IMR-90 (cell line): Measurements from ENCODE around the gene CBFA2T3. TPM values are rescaled to one million over a fixed set of nuclear protein-coding genes. Genes with fewer than 3 reads are reported as not detected.

Experiments
- ATAC-seq: fragments of 200-7000 bp; cut with Tn5 transposase; 2 replicates; pipeline ENCODE4 v1.9.1; 2020; ENCODE audit warnings: low read depth, mild to moderate bottlenecking, moderate library complexity
- BruUV-seq: library from RNA; stranded (reverse); fragments of 400-500 nt; replicated peaks from 2 replicates; lab custom pipeline; 2021; lab: Mats Ljungman, UMichigan
- CTCF ChIA-PET: fragments of 300-600 bp; formaldehyde crosslinking; extraction: SDS; loops from one replicate; lab custom pipeline; 2021; ENCODE audit warnings: antibody characterized with exemption; lab: Yijun Ruan, JAX
- POLR2A ChIA-PET: fragments of 300-600 bp; sonication (Branson Sonifier 250); formaldehyde crosslinking; loops from one replicate; lab custom pipeline; 2022; ENCODE audit warnings: antibody characterized with exemption; ENCODE audit not compliant: unreplicated experiment; lab: Charles Lee
- DNase-seq: peaks from one replicate; pipeline ENCODE4 v3.0.0; 2013
- H2AFZ ChIP-seq: replicated peaks from 2 replicates; pipeline ENCODE3; 2013; ENCODE audit warnings: low read length, mild to moderate bottlenecking; ENCODE audit not compliant: poor library complexity
- H2AK5ac ChIP-seq: 2 replicates; pipeline ENCODE4 v1.6.1; 2013; ENCODE audit warnings: low read depth, low read length, inconsistent platforms
- H2AK9ac ChIP-seq: replicated peaks from 2 replicates; pipeline ENCODE3; 2013; ENCODE audit warnings: mild to moderate bottlenecking, low read depth, low read length, moderate library complexity; ENCODE audit not compliant: poor library complexity
- H2BK120ac ChIP-seq: 2 replicates; pipeline ENCODE4 v1.6.1; 2013; ENCODE audit warnings: low read depth, low read length, inconsistent platforms
- H2BK15ac ChIP-seq: 3 replicates; pipeline ENCODE4 v1.6.1; 2013; ENCODE audit warnings: low read depth, low read length, inconsistent platforms
- H2BK20ac ChIP-seq: 2 replicates; pipeline ENCODE4 v1.6.1; 2013; ENCODE audit warnings: low read depth, mild to moderate bottlenecking, inconsistent platforms, low read length, moderate library complexity
- H2BK5ac ChIP-seq: 2 replicates; pipeline ENCODE4 v1.6.1; 2013; ENCODE audit warnings: mild to moderate bottlenecking, low read depth, low read length, inconsistent platforms; ENCODE audit not compliant: poor library complexity, severe bottlenecking
- H3K14ac ChIP-seq: replicated peaks from 2 replicates; pipeline ENCODE4 v1.6.1; 2013; ENCODE audit warnings: low read depth, low read length, inconsistent platforms
- H3K18ac ChIP-seq: 2 replicates; pipeline ENCODE4 v1.6.1; 2013; ENCODE audit warnings: low read depth, low read length, control low read depth
- H3K23ac ChIP-seq: 2 replicates; pipeline ENCODE4 v1.6.1; 2013; ENCODE audit warnings: low read depth, low read length, inconsistent platforms
- H3K27ac ChIP-seq: 2 replicates; pipeline ENCODE4 v1.5.1; 2013; ENCODE audit warnings: mild to moderate bottlenecking, control low read depth, low read length; ENCODE audit not compliant: insufficient read depth
- H3K27me3 ChIP-seq: 2 replicates; pipeline ENCODE4 v1.6.1; 2013; ENCODE audit warnings: low read length; ENCODE audit not compliant: control insufficient read depth, insufficient read depth
- H3K36me3 ChIP-seq: 2 replicates; pipeline ENCODE4 v1.6.1; 2013; ENCODE audit warnings: low read length, mixed read lengths; ENCODE audit not compliant: control insufficient read depth, insufficient read depth
- H3K4ac ChIP-seq: 2 replicates; pipeline ENCODE4 v1.6.1; 2013; ENCODE audit warnings: low read depth, low read length, inconsistent platforms
- H3K4me1 ChIP-seq: 2 replicates; pipeline ENCODE4 v1.6.1; 2013; ENCODE audit warnings: low read length, mixed read lengths; ENCODE audit not compliant: control insufficient read depth, insufficient read depth
- H3K4me2 ChIP-seq: 2 replicates; pipeline ENCODE4 v1.6.1; 2013; ENCODE audit warnings: low read depth, mild to moderate bottlenecking, control low read depth, low read length, moderate library complexity
- H3K4me3 ChIP-seq: 2 replicates; pipeline ENCODE4 v1.5.1; 2013; ENCODE audit warnings: low read depth, mild to moderate bottlenecking, control low read depth, low read length, moderate library complexity; ENCODE audit not compliant: insufficient read depth
- H3K56ac ChIP-seq: 2 replicates; pipeline ENCODE4 v1.6.1; 2013; ENCODE audit warnings: low read length, inconsistent platforms; ENCODE audit not compliant: insufficient read depth; ENCODE audit errors: extremely low read depth
- H3K79me1 ChIP-seq, 2 experiments: 2 replicates each; pipeline ENCODE4 v1.6.1; 2013; ENCODE audit warnings: low read length in 2 of 2, inconsistent platforms in 1 of 2, low read depth in 1 of 2
- H3K9ac ChIP-seq: 2 replicates; pipeline ENCODE4 v1.6.1; 2013; ENCODE audit warnings: low read depth, low read length, control low read depth
- H3K9me1 ChIP-seq: 2 replicates; pipeline ENCODE4 v1.6.1; 2013; ENCODE audit warnings: low read length, inconsistent platforms; ENCODE audit not compliant: insufficient read depth
- H3K9me3 ChIP-seq: 2 replicates; pipeline ENCODE4 v1.6.1; 2013; ENCODE audit warnings: low read length; ENCODE audit not compliant: control insufficient read depth, insufficient read depth
- H4K20me1 ChIP-seq: 2 replicates; pipeline ENCODE4 v1.6.1; 2013; ENCODE audit warnings: low read length, inconsistent platforms; ENCODE audit not compliant: insufficient read depth
- H4K5ac ChIP-seq: 2 replicates; pipeline ENCODE4 v1.6.1; 2013; ENCODE audit warnings: mild to moderate bottlenecking, low read depth, low read length, control low read depth
- H4K8ac ChIP-seq, 2 experiments: 2 replicates each; pipeline ENCODE4 v1.6.1; 2013; ENCODE audit warnings: low read depth in 2 of 2, low read length in 2 of 2, control low read depth in 1 of 2, inconsistent platforms in 1 of 2
- H4K91ac ChIP-seq: 2 replicates; pipeline ENCODE4 v1.6.1; 2013; ENCODE audit warnings: low read depth, low read length, inconsistent platforms; ENCODE audit not compliant: insufficient read depth
- BHLHE40 ChIP-seq: fragments of 150-350 bp; IDR thresholded peaks from 2 replicates; pipeline ENCODE4 v1.6.1; 2016; ENCODE audit warnings: mild to moderate bottlenecking, low read depth, low read length
- CEBPB ChIP-seq: IDR thresholded peaks from 2 replicates; pipeline ENCODE4 v1.6.1; 2012; ENCODE audit warnings: low read depth, low read length, improper control_type of control experiment
- CHD1 ChIP-seq: IDR thresholded peaks from 2 replicates; pipeline ENCODE4 v1.6.1; 2012; ENCODE audit warnings: low read depth, low read length, improper control_type of control experiment
- ELK1 ChIP-seq: fragments of 150-350 bp; IDR thresholded peaks from 2 replicates; pipeline ENCODE4 v1.6.1; 2016; ENCODE audit warnings: low read depth, mild to moderate bottlenecking, low read length, moderate library complexity, borderline replicate concordance
- FOS ChIP-seq: fragments of 150-350 bp; IDR thresholded peaks from 2 replicates; pipeline ENCODE4 v1.6.1; 2016; ENCODE audit warnings: low read depth, low read length
- MAFK ChIP-seq: IDR thresholded peaks from 2 replicates; pipeline ENCODE4 v1.6.1; 2012; ENCODE audit warnings: low read depth, low read length, improper control_type of control experiment
- MAZ ChIP-seq: IDR thresholded peaks from 2 replicates; pipeline ENCODE4 v1.6.1; 2012; ENCODE audit warnings: low read depth, mild to moderate bottlenecking, low read length, improper control_type of control experiment, moderate library complexity, borderline replicate concordance
- MXI1 ChIP-seq: IDR thresholded peaks from 2 replicates; pipeline ENCODE4 v1.6.1; 2012; ENCODE audit warnings: low read depth, mild to moderate bottlenecking, low read length, moderate library complexity, borderline replicate concordance
- NFE2L2 ChIP-seq: fragments of 150-350 bp; IDR thresholded peaks from 2 replicates; pipeline ENCODE4 v1.6.1; 2016; ENCODE audit warnings: low read depth, mild to moderate bottlenecking, low read length
- POLR2A ChIP-seq: IDR thresholded peaks from 2 replicates; pipeline ENCODE4 v1.6.1; 2012; ENCODE audit warnings: mild to moderate bottlenecking, low read depth, low read length
- RAD21 ChIP-seq: IDR thresholded peaks from 2 replicates; pipeline ENCODE4 v1.6.1; 2012; ENCODE audit warnings: low read length, improper control_type of control experiment
- RCOR1 ChIP-seq: IDR thresholded peaks from 2 replicates; pipeline ENCODE4 v1.6.1; 2012; ENCODE audit warnings: mild to moderate bottlenecking, low read length, improper control_type of control experiment; ENCODE audit not compliant: insufficient replicate concordance
- RFX5 ChIP-seq: IDR thresholded peaks from 2 replicates; pipeline ENCODE4 v1.8.0; 2012; ENCODE audit warnings: low read depth, mild to moderate bottlenecking, low read length, moderate library complexity
- SMC3 ChIP-seq: fragments of 150-350 bp; IDR thresholded peaks from 2 replicates; pipeline ENCODE4 v1.6.1; 2016; ENCODE audit warnings: low read depth, mild to moderate bottlenecking, antibody characterized with exemption, low read length, moderate library complexity
- WGBS, 2 experiments: methylation state at CpG; one replicate each; pipeline versions ENCODE4 v1.1.5 to v1.1.7; 2013; ENCODE audit warnings: missing lambda C conversion rate in 2 of 2; ENCODE audit not compliant: insufficient read length in 1 of 2; ENCODE audit errors: extremely low coverage in 2 of 2; 5-methylcytosine and 5-hydroxymethylcytosine counted together
- dilution Hi-C: fragments of 300-500 bp; cut with HindIII; formaldehyde crosslinking; loops from one replicate; pipeline ENCODE4 v1.14.3; 2018; ENCODE audit warnings: low sequenced_read_pairs; ENCODE audit not compliant: unreplicated experiment
- in situ Hi-C: fragments of 300-500 bp; cut with MboI; formaldehyde crosslinking; loops from 3 replicates; pipeline ENCODE4 v1.14.3; 2019; ENCODE audit warnings: low sequenced_read_pairs, inconsistent platforms, mixed read lengths
- intact Hi-C: fragments of 100-400 bp; cut with micrococcal nuclease; formaldehyde crosslinking; loops from 2 replicates; pipeline ENCODE4 v1.10.0; 2022
- polyA plus RNA-seq, 3 experiments: library from polyadenylated mRNA; depleted of rRNA; stranded (reverse); fragments of >200 nt; gene quantifications; 2 replicates each; pipeline ENCODE4 v1.2.3, GENCODE V29; 2012; ENCODE audit warnings: low replicate concordance in 1 of 3
- total RNA-seq: library from RNA; depleted of rRNA; stranded (reverse); fragments of >200 nt; gene quantifications from 2 replicates; pipeline ENCODE4 v1.2.3, GENCODE V29; 2012
- TF ChIP-seq, protein P1 (sequence below): fragments of 150-350 bp; IDR thresholded peaks from 2 replicates; pipeline ENCODE4 v1.6.1; 2017; ENCODE audit warnings: mild to moderate bottlenecking, antibody characterized with exemption, low read length, low read depth

Gene CBFA2T3
- total and polyA plus RNA-seq, 2 of the 4 experiments (the other 2 are of a cell fraction) = not detected

DNA sequence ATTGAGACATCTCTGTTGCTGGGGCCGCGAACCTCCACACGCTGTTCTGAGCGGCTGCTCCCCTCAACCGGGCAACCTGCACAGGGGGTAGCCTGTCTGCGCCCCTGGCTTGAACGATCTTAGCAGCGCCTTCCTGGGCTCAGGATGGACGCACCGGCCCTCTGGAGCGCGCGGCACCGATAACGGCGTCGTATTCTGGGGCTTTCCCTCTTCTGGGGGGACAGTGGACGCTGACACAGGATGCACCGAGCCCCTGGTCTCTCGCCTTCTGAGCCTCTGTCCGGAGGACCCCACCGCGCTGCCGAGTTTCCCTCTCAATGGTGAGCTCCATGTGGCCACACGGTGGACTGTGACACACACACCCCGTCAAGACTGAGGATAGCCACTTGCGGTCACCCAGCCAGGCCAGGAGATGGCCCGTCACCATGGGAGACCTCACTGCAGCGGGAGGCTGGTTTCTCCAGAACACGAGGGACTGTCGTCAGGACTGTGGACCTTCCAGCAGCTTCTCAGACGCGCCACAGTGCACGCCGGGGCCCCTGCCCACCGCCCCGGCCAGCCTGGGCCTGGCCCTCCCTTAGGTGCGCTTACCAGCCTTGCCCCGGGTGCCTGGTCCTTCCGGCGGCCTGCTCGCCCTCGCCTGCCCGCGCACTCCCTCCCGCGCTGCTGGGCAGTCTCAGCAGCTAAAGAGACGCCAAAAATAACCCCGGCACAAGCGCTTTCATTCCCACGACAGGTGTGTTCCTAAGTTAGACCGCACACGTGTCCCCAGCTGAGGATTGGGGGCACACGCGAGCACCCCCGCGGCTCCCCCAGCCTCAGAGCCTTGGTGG, 80.6 kb downstream of the CBFA2T3 start:
- no peak overlapping the region for H2BK5ac ChIP-seq
- H3K27me3 ChIP-seq = peaks cover 19% of the 10 kb centered on the region; the same call in 1 of the 2 replicates
- no peak overlapping the region for H2AK9ac ChIP-seq
- no peak overlapping the region for H3K18ac ChIP-seq
- no peak overlapping the region for H2BK20ac ChIP-seq
- in situ Hi-C loops = no loop called here
- no peak overlapping the region for H3K9ac ChIP-seq
- H3K4ac ChIP-seq = no peak overlapping the region
- no peaks in the 10 kb centered on the region for H3K9me3 ChIP-seq
- intact Hi-C loops = no loop called here
- no peak overlapping the region for H3K23ac ChIP-seq
- H3K9me1 ChIP-seq = no peaks in the 10 kb centered on the region
- no peak overlapping the region for H3K56ac ChIP-seq
- H3K4me1 ChIP-seq = no peaks in the 10 kb centered on the region
- no peaks in the 10 kb centered on the region for H3K79me1 ChIP-seq
- 84% methylated on average over 47 of the region's 57 CpGs; no CpG with 5 or more reads in 1 of the 2 experiments for WGBS, 2 experiments
- H3K4me2 ChIP-seq = no peak overlapping the region
- H2BK120ac ChIP-seq = no peak overlapping the region
- no peak overlapping the region for H4K91ac ChIP-seq
- no peaks in the 10 kb centered on the region for H3K36me3 ChIP-seq
- H2AFZ ChIP-seq = no peak overlapping the region
- no peak overlapping the region for H2AK5ac ChIP-seq
- ATAC-seq (no peak), DNase-seq (no peak)
- no peaks in the 10 kb centered on the region for H4K20me1 ChIP-seq
- CTCF ChIA-PET = no interaction called here
- H2BK15ac ChIP-seq = no peak overlapping the region
- no TSS peak for BruUV-seq
- H3K14ac ChIP-seq = no peak overlapping the region
- no peak overlapping the region for H3K4me3 ChIP-seq
- no peak overlapping the region for H4K8ac ChIP-seq
- H4K5ac ChIP-seq = no peak overlapping the region
- dilution Hi-C loops = no loop called here
- no peak overlapping the region for H3K27ac ChIP-seq
- POLR2A ChIA-PET = no interaction called here
- TF ChIP-seq ELK1 (no peak), POLR2A (no peak), FOS (no peak), RCOR1 (no peak), SMC3 (no peak), MAFK (no peak), RFX5 (no peak), BHLHE40 (no peak), RAD21 (no peak), CHD1 (no peak), CEBPB (no peak), MXI1 (no peak), MAZ (no peak), NFE2L2 (no peak)
- TF ChIP-seq, protein P1, sequence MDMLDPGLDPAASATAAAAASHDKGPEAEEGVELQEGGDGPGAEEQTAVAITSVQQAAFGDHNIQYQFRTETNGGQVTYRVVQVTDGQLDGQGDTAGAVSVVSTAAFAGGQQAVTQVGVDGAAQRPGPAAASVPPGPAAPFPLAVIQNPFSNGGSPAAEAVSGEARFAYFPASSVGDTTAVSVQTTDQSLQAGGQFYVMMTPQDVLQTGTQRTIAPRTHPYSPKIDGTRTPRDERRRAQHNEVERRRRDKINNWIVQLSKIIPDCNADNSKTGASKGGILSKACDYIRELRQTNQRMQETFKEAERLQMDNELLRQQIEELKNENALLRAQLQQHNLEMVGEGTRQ = no peak
